Hepatocyte (in vitro differentiated cells): ENCODE measurements around the gene ANKRD33.

Experiments used
- EZH2 ChIP-seq: fragments of 200-600 bp; sonication (generic); IDR thresholded peaks from 2 replicates; pipeline ENCODE4 v1.6.1; 2016; ENCODE audit warnings: antibody characterized with exemption, mild to moderate bottlenecking, borderline replicate concordance
- EZH2phosphoT487 ChIP-seq: fragments of 200-600 bp; sonication (generic); IDR thresholded peaks from one replicate; pipeline ENCODE4 v1.6.1; 2018; ENCODE audit warnings: antibody characterized with exemption, mild to moderate bottlenecking, low read depth, moderate library complexity; ENCODE audit not compliant: unreplicated experiment, severe bottlenecking
- TF ChIP-seq, protein P1 (sequence below): fragments of 200-600 bp; sonication (generic); IDR thresholded peaks from 2 replicates; pipeline ENCODE4 v1.5.1; 2016; ENCODE audit warnings: antibody characterized with exemption, mild to moderate bottlenecking; ENCODE audit not compliant: poor library complexity

DNA sequence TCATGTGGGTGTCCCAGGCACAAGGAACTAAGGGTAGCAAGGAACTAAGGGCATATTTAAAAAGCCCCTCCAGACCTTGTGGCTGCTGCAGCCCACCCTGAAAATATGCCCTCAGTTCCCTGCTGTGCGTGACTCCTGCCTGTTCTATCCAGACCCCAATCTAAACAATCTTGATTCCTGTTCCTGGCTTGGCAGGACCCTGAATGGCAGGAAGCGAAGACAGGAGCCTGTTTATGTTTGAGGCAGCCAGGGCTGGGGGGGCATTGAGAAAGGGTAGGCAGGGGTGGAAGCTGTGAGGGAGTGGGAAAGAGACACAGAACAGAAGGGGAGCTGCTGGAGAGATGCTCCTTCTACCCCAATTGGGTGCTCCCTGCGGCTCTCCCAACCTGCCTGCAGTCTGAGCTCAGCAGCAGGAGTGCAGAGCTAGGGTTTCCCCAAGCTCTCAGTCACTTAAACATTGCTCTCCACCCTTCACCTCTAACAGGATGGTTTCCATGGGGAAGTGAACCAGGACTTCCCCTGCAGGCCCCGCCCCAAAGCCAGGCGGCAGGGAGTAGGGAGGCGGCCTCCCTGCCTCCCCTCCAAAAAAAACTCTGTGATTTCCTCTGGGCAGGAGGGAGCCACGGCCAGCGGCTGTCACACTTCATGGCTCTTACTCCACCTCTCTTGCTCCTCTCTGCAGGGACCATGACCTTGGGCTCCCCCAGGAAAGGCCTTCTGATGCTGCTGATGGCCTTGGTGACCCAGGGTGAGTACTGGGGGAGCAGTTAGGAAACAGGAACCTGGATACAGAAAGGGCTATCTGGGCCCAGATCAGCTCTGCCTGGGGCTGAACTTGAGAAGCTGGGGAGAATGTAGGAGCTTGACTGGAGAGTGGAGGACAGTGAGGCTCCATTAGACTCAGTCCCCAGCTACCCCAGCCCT lies 24.1 kb downstream of the ANKRD33 start:
- TF ChIP-seq, protein P1, sequence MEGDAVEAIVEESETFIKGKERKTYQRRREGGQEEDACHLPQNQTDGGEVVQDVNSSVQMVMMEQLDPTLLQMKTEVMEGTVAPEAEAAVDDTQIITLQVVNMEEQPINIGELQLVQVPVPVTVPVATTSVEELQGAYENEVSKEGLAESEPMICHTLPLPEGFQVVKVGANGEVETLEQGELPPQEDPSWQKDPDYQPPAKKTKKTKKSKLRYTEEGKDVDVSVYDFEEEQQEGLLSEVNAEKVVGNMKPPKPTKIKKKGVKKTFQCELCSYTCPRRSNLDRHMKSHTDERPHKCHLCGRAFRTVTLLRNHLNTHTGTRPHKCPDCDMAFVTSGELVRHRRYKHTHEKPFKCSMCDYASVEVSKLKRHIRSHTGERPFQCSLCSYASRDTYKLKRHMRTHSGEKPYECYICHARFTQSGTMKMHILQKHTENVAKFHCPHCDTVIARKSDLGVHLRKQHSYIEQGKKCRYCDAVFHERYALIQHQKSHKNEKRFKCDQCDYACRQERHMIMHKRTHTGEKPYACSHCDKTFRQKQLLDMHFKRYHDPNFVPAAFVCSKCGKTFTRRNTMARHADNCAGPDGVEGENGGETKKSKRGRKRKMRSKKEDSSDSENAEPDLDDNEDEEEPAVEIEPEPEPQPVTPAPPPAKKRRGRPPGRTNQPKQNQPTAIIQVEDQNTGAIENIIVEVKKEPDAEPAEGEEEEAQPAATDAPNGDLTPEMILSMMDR: no peak
- no peak for TF ChIP-seq EZH2
- no peak for TF ChIP-seq EZH2phosphoT487
